SK-N-SH treated with all-trans-retinoic acid at 6 μM for 48 hours (cell line): Measurements from ENCODE around the gene YEATS2.

Experiments
- ATAC-seq: fragments of 200-7000 bp; cut with Tn5 transposase; 3 replicates; pipeline ENCODE4 v1.9.1; 2020; ENCODE audit warnings: mild to moderate bottlenecking, moderate library complexity
- ARNTL ChIP-seq: fragments of 450-650 bp; formaldehyde crosslinking; IDR thresholded peaks from 2 replicates; pipeline ENCODE4 v1.5.0; 2020; ENCODE audit warnings: low read depth, mild to moderate bottlenecking, moderate library complexity, borderline replicate concordance
- BACH2 ChIP-seq: fragments of 250-450 bp; sonication (Bioruptor Pico); IDR thresholded peaks from 2 replicates; pipeline ENCODE4 v1.9.0; 2021; ENCODE audit warnings: mild to moderate bottlenecking, borderline replicate concordance
- CSDC2 ChIP-seq: fragments of 250-450 bp; sonication (Bioruptor Pico); IDR thresholded peaks from 2 replicates; pipeline ENCODE4 v1.5.0; 2020; ENCODE audit warnings: mild to moderate bottlenecking, moderate library complexity
- ESRRG ChIP-seq: fragments of 250-450 bp; sonication (Bioruptor Pico); IDR thresholded peaks from 2 replicates; pipeline ENCODE4 v1.6.1; 2021; ENCODE audit warnings: mild to moderate bottlenecking
- GLIS3 ChIP-seq: fragments of 250-450 bp; sonication (Bioruptor Pico); IDR thresholded peaks from 2 replicates; pipeline ENCODE4 v1.5.0; 2020; ENCODE audit warnings: mild to moderate bottlenecking, moderate library complexity
- ISL1 ChIP-seq: fragments of 250-450 bp; sonication (Bioruptor Pico); IDR thresholded peaks from 2 replicates; pipeline ENCODE4 v2.1.2; 2022; ENCODE audit warnings: mild to moderate bottlenecking, moderate library complexity
- OSR1 ChIP-seq: fragments of 250-450 bp; sonication (Bioruptor Pico); IDR thresholded peaks from 2 replicates; pipeline ENCODE4 v1.8.0; 2022; ENCODE audit warnings: moderate library complexity, mild to moderate bottlenecking, inconsistent platforms
- POU6F1 ChIP-seq: fragments of 250-450 bp; sonication (Bioruptor Pico); IDR thresholded peaks from 2 replicates; pipeline ENCODE4 v1.8.0; 2021; ENCODE audit warnings: low read depth, mild to moderate bottlenecking, moderate library complexity, borderline replicate concordance
- PPARA ChIP-seq: fragments of 250-450 bp; sonication (Bioruptor Pico); IDR thresholded peaks from 2 replicates; pipeline ENCODE4 v1.5.0; 2020; ENCODE audit warnings: mild to moderate bottlenecking, borderline replicate concordance
- RARB ChIP-seq: fragments of 250-450 bp; sonication (Bioruptor Pico); IDR thresholded peaks from 2 replicates; pipeline ENCODE4 v1.8.0; 2021; ENCODE audit warnings: mild to moderate bottlenecking, moderate library complexity
- SNAI2 ChIP-seq: fragments of 250-450 bp; sonication (Bioruptor Pico); IDR thresholded peaks from 2 replicates; pipeline ENCODE4 v1.5.0; 2020; ENCODE audit warnings: mild to moderate bottlenecking, moderate library complexity
- TCF4 ChIP-seq: fragments of 250-450 bp; sonication (Bioruptor Pico); IDR thresholded peaks from 2 replicates; pipeline ENCODE4 v1.8.0; 2021; ENCODE audit warnings: mild to moderate bottlenecking, moderate library complexity, borderline replicate concordance
- ZC3H10 ChIP-seq: fragments of 250-450 bp; sonication (Bioruptor Pico); IDR thresholded peaks from 2 replicates; pipeline ENCODE4 v1.5.1; 2021; ENCODE audit warnings: mild to moderate bottlenecking, moderate library complexity
- ZFP3 ChIP-seq: fragments of 250-450 bp; sonication (Bioruptor Pico); IDR thresholded peaks from 2 replicates; pipeline ENCODE4 v1.5.0; 2020; ENCODE audit warnings: mild to moderate bottlenecking, moderate library complexity
- ZNF565 ChIP-seq: fragments of 450-650 bp; formaldehyde crosslinking; conservative IDR thresholded peaks from 2 replicates; pipeline ENCODE4 v1.5.0; 2020; ENCODE audit warnings: low read depth, mild to moderate bottlenecking, moderate library complexity
- ZNF70 ChIP-seq: fragments of 450-650 bp; formaldehyde crosslinking; IDR thresholded peaks from 2 replicates; pipeline ENCODE4 v1.5.0; 2020; ENCODE audit warnings: mild to moderate bottlenecking, moderate library complexity
- ZNF8 ChIP-seq: fragments of 450-650 bp; formaldehyde crosslinking; IDR thresholded peaks from 2 replicates; pipeline ENCODE4 v1.5.0; 2020; ENCODE audit warnings: mild to moderate bottlenecking, moderate library complexity
- TF ChIP-seq, protein P1 (sequence below): fragments of 250-450 bp; sonication (Bioruptor Pico); IDR thresholded peaks from 2 replicates; pipeline ENCODE4 v1.5.1; 2021; ENCODE audit warnings: mild to moderate bottlenecking, moderate library complexity
- TF ChIP-seq, protein P2 (sequence below): fragments of 250-450 bp; sonication (Bioruptor Pico); IDR thresholded peaks from 2 replicates; pipeline ENCODE4 v1.5.1; 2020; ENCODE audit warnings: low read depth, mild to moderate bottlenecking, moderate library complexity
- TF ChIP-seq, protein P3 (sequence below): fragments of 250-450 bp; sonication (Bioruptor Pico); IDR thresholded peaks from 2 replicates; pipeline ENCODE4 v1.8.0; 2020; ENCODE audit warnings: mild to moderate bottlenecking, moderate library complexity, borderline replicate concordance
- TF ChIP-seq, protein P4 (sequence below): fragments of 250-450 bp; sonication (Bioruptor Pico); IDR thresholded peaks from 2 replicates; pipeline ENCODE4 v1.5.0; 2020; ENCODE audit warnings: mild to moderate bottlenecking, moderate library complexity

YEATS2 gene

DNA sequence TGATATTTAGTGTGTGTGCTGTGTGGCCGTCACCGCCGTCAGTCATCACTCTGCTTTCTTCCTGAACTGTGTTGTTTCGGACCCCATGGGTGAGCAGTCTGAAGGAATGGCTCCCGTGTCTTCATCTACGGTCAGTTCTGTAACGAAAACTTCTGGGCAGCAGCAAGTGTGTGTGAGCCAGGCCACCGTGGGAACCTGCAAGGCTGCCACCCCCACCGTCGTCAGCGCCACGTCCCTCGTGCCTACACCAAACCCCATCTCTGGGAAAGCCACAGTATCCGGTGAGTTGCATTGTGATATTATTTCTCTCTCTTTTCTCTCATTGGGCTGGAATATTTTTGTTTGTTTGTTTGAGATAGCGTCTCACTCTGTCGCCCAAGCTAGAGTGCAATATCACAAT lies 93.1 kb downstream of the YEATS2 start (continued):
- TF ChIP-seq GLIS3 (CRISPR knock-in tag) = no peak
- TF ChIP-seq ESRRG (CRISPR knock-in tag) = no peak
- TF ChIP-seq SNAI2 (CRISPR knock-in tag) = no peak
- no peak for TF ChIP-seq RARB (CRISPR knock-in tag)

DNA sequence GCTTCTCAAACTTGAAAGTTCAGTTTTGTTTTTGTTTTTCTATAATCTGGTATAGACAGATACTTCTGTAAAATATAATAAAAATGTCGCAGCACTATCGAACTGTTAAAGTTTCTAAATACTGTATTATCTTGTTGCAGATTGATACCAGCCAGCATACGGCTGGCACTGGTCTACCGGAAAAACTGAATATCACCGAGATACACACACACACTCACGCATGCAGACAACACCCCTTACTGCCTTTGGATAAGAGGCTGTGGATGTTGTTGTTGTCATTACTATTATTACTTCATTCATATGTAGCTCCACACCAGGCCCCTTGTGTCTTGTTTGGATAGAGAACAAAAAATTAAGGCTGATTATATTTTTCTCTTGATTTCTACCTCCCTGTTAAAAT lies 95.4 kb downstream of the YEATS2 start:
- no peak for TF ChIP-seq SNAI2 (CRISPR knock-in tag)
- TF ChIP-seq, protein P1, sequence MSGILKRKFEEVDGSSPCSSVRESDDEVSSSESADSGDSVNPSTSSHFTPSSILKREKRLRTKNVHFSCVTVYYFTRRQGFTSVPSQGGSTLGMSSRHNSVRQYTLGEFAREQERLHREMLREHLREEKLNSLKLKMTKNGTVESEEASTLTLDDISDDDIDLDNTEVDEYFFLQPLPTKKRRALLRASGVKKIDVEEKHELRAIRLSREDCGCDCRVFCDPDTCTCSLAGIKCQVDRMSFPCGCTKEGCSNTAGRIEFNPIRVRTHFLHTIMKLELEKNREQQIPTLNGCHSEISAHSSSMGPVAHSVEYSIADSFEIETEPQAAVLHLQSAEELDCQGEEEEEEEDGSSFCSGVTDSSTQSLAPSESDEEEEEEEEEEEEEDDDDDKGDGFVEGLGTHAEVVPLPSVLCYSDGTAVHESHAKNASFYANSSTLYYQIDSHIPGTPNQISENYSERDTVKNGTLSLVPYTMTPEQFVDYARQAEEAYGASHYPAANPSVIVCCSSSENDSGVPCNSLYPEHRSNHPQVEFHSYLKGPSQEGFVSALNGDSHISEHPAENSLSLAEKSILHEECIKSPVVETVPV = no peak
- TF ChIP-seq, protein P2, sequence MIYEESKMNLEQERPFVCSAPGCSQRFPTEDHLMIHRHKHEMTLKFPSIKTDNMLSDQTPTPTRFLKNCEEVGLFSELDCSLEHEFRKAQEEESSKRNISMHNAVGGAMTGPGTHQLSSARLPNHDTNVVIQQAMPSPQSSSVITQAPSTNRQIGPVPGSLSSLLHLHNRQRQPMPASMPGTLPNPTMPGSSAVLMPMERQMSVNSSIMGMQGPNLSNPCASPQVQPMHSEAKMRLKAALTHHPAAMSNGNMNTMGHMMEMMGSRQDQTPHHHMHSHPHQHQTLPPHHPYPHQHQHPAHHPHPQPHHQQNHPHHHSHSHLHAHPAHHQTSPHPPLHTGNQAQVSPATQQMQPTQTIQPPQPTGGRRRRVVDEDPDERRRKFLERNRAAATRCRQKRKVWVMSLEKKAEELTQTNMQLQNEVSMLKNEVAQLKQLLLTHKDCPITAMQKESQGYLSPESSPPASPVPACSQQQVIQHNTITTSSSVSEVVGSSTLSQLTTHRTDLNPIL (CRISPR knock-in tag) = no peak
- TF ChIP-seq RARB (CRISPR knock-in tag) = no peak
- TF ChIP-seq OSR1 (CRISPR knock-in tag) = no peak
- TF ChIP-seq ISL1 = no peak
- TF ChIP-seq, protein P3, sequence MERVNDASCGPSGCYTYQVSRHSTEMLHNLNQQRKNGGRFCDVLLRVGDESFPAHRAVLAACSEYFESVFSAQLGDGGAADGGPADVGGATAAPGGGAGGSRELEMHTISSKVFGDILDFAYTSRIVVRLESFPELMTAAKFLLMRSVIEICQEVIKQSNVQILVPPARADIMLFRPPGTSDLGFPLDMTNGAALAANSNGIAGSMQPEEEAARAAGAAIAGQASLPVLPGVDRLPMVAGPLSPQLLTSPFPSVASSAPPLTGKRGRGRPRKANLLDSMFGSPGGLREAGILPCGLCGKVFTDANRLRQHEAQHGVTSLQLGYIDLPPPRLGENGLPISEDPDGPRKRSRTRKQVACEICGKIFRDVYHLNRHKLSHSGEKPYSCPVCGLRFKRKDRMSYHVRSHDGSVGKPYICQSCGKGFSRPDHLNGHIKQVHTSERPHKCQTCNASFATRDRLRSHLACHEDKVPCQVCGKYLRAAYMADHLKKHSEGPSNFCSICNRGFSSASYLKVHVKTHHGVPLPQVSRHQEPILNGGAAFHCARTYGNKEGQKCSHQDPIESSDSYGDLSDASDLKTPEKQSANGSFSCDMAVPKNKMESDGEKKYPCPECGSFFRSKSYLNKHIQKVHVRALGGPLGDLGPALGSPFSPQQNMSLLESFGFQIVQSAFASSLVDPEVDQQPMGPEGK (CRISPR knock-in tag) = no peak
- no peak for TF ChIP-seq ZNF565 (CRISPR knock-in tag)
- TF ChIP-seq POU6F1 (CRISPR knock-in tag) = no peak
- TF ChIP-seq ZNF70 (CRISPR knock-in tag) = no peak
- TF ChIP-seq ZFP3 (CRISPR knock-in tag) = no peak
- no peak for TF ChIP-seq ARNTL (CRISPR knock-in tag)
- no peak for TF ChIP-seq ZNF8
- no peak for TF ChIP-seq ZC3H10
- no peak for TF ChIP-seq TCF4 (CRISPR knock-in tag)
- no peak for TF ChIP-seq GLIS3 (CRISPR knock-in tag)
- TF ChIP-seq ESRRG (CRISPR knock-in tag) = no peak
- ATAC-seq = no peak

- no peak for ATAC-seq
Observed at GRCh38 chr3:183794452-183794851, 96.9 kb downstream of the YEATS2 start.

DNA sequence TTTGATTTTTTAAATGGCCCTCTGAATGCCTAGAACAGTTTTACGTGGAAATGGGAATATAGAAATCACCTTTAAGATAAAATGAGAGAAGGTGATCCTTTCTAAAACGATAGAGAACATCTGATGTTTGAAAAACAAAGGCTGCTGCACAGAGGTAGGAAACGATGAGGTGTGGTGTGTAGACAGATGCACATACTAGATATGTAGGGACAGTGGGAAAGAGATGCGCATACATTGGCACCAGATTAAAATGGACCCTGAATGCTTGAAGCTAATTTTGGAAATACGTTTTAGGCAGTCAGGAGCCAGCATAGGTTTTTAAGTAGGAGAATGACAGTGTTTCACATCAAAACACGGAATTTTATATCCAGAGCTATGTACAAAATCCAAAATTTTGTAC lies 98.8 kb downstream of the YEATS2 start:
- no peak for ATAC-seq
- TF ChIP-seq PPARA (CRISPR knock-in tag) = no peak
- TF ChIP-seq, protein P4, sequence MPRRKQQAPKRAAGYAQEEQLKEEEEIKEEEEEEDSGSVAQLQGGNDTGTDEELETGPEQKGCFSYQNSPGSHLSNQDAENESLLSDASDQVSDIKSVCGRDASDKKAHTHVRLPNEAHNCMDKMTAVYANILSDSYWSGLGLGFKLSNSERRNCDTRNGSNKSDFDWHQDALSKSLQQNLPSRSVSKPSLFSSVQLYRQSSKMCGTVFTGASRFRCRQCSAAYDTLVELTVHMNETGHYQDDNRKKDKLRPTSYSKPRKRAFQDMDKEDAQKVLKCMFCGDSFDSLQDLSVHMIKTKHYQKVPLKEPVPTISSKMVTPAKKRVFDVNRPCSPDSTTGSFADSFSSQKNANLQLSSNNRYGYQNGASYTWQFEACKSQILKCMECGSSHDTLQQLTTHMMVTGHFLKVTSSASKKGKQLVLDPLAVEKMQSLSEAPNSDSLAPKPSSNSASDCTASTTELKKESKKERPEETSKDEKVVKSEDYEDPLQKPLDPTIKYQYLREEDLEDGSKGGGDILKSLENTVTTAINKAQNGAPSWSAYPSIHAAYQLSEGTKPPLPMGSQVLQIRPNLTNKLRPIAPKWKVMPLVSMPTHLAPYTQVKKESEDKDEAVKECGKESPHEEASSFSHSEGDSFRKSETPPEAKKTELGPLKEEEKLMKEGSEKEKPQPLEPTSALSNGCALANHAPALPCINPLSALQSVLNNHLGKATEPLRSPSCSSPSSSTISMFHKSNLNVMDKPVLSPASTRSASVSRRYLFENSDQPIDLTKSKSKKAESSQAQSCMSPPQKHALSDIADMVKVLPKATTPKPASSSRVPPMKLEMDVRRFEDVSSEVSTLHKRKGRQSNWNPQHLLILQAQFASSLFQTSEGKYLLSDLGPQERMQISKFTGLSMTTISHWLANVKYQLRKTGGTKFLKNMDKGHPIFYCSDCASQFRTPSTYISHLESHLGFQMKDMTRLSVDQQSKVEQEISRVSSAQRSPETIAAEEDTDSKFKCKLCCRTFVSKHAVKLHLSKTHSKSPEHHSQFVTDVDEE = no peak
- no peak for TF ChIP-seq TCF4 (CRISPR knock-in tag)
- TF ChIP-seq ESRRG (CRISPR knock-in tag) = no peak
- TF ChIP-seq CSDC2 = no peak
- TF ChIP-seq BACH2 (CRISPR knock-in tag) = no peak
- no peak for TF ChIP-seq OSR1 (CRISPR knock-in tag)
- TF ChIP-seq SNAI2 (CRISPR knock-in tag) = no peak
- no peak for TF ChIP-seq POU6F1 (CRISPR knock-in tag)

More at GRCh38 chr3:183794452-183794851, 96.9 kb downstream of the YEATS2 start:
- TF ChIP-seq ZNF8 = no peak
- TF ChIP-seq ISL1 = no peak
- TF ChIP-seq POU6F1 (CRISPR knock-in tag) = no peak
- TF ChIP-seq ZFP3 (CRISPR knock-in tag) = no peak
- TF ChIP-seq GLIS3 (CRISPR knock-in tag) = no peak
- TF ChIP-seq, all 23 proteins: peak for 0
